GM21360 (cell line): ENCODE results near the gene CACTIN.
"Not testable (repeated sequence)": the region's sequence is repeated elsewhere in the genome, so short reads cannot be mapped to it uniquely, and the experiment has no call there.

ENCODE experiments used
- ATAC-seq: cut with Tn5 transposase; IDR thresholded peaks from one replicate; pipeline ENCODE4 v1.9.1; 2021; ENCODE audit warnings: mild to moderate bottlenecking, moderate library complexity; ENCODE audit not compliant: unreplicated experiment

The CACTIN gene

DNA sequence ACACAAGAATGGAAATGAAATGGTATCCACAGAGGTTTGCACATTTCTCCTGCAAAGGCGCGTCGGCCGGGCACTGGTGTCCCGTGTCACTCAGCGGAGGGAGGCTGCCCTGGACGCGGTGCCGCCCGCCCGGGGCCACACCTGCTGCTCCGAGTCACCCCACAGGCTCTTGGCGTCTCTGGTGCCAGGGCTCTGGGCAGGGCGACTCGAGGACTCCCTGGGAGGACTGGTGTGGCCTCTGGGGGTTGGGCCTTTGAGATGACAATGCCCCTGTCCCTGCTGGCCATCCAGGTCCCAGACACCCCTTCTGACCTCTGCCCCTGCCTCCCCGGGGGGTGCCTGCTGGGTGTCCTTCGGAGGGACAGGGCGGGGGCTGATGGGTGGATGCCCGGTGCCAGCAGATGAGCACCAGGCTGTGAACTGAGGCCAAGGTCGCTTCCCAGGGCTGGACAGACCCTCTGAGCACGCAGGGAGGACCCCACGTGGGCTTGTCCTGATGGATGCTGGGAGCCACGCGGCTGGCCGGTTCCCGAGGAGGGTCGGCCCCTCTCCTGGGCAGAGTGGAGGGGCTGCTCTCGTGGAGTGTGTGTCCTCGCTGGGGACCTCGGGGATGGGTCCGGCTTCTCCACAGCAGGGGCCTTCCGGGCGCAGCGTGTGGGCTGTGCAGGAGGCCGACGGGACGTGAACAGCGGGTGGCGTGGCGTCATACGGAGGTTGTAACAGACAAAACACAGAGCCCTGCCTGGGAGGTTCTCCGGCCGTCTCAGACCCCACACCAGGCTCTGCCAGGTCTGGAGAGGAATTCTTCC is 4.7 kb upstream of the CACTIN start:
- ATAC-seq = no peak

DNA sequence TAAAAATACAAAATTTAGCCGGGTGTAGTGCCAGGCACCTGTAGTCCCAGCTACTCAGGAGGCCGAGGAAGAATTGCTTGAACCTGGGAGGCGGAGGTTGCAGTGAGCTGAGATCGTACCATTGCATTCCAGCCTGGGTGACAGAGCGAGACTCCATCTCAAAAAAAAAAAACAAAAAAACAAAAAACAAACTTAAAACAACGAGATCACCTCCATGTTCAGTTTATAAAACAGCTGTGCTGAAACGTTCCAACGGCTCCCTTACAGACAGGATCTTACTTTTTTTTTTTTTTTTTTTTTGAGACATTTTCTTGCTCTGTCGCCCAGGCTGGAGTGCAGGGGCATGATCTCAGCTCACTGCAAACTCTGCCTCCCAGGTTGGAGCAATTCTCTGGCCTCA is 2.2 kb upstream of the CACTIN start:
- ATAC-seq = not testable (repeated sequence)

DNA sequence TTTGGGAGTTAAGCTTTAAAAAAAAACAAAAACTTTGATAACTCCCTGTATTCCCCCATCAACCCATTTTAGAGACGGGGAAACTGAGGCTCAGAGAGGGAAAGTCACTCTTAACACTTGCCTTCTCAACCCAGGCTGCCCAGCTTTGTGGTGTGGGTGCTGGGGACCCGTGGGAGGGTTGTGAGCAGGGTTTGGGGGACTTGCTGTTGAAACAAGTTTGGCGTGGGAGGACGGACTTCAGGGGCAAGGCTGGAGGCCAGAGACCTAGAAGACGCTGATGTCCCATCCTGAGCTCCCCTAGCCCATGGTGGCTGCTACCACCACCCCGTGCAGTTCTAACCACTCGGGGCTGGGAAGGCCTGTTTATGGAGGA is 747 bp upstream of the CACTIN start:
- no peak for ATAC-seq

DNA sequence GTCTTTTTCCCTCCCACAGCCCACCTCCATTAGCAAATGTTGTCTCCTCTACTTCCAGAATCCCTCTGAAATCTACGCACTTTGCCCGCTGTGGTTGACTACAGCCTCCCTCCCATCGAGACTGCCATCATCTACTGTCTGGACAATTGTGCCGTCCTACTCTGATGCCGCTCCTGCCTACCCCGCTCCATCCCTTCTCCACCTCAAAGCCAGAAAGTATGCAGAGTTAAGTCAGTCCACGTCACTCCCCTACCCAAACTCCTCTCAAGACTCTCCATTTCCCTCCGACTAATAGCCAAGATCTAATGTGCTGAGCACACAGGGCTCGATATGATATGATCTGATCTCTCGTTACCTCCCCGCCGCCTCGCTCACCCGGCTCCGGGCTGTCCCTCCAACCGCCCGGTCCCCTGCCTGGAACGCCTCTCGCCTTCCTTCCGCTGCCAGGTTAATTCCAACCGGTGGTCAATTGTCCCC is 556 bp downstream of the CACTIN start:
- ATAC-seq = no peak

DNA sequence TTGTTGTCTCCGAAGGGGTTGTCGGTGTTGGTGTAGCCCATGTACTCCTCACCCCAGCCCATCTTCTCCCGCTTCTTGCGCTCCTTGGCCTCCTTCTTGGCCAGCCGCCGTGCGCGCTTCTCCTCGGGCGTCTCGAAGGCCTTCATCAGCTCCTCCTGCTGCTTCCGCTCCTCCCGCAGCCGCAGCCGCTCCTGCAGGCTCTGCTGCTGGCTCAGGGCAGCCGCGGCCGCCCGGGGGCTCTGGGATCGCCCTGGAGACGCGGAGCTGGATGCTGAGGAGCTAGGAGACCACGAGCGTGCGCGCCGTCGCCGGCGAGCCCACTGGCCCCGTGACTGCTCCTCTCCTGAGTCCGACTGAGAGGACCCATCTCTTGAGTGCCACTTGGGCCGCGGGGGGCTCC is 2.9 kb downstream of the CACTIN start:
- ATAC-seq = no peak

DNA sequence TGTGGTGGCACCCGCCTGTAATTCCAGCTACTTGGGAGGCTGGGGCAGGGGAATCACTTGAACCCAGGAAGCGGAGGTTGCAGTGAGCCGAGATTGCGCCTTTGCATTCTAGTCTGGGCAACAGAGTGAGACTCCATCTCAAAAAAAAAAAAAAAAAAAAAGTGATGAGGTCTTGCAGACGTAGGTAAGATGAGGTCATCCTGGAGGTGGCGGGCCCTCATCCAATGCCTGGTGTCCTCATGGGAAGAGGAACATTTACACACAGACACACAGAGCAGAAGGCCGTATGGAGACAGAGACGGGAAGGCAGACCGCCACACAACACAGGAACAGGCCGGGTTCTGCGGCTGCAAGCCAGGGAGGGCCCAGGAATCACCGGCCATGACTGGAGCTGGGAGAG is 4.4 kb downstream of the CACTIN start:
- no peak for ATAC-seq

DNA sequence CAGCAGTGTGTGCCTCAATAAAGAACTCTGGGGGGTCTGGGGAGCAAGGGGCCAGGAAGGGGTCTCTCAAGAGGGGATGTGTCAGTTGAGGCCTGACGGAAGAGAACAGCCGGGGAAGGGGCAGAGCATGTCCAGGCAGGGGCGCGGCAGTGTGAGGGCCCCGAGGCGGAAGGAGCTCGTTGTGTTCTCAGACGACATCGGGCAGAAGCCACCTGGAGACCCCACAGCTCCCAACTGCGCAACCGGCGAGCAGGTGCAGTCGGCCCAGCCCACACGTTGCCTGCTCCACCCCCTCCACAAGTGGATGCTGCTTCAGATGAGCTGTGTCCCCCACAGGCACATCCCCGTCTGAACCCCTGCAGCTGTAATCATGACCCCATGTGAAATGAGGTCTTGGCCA is 4.9 kb downstream of the CACTIN start:
- no peak for ATAC-seq

DNA sequence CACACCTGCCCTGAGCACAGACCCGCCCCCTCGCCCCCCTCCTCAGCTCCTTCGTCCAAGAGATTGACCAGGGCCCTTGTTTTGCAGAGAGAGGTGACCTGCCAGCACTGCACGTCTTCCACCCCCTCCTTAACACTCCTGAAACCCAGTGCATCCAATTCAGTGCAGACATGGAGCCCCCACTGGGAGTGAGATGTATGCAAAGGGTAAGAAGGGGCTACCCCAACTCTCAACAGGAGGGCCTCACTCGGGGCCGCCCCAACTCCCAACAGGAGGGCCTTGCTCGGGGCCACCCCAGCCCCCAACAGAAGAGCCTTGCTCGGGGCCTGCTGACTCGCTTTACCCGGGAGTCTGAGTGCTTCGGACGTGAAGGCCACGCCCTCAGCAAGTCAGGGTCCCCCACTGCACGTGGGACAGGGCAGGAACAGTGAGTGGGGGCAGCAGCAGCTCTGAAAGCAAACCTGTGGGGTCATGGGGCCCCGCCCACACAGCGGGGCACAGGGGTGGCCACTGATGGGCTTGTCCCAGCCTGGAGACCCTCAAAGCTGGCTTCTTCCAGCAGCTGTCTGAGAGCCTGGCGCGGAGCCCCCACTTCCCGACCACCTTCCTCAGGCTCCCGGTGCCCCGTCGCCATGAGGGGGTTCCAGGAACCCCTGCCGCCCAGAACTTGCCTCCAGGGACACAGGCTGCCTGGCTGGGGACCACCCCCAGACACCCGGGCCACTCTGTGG is 5.6 kb downstream of the CACTIN start:
- ATAC-seq = no peak

DNA sequence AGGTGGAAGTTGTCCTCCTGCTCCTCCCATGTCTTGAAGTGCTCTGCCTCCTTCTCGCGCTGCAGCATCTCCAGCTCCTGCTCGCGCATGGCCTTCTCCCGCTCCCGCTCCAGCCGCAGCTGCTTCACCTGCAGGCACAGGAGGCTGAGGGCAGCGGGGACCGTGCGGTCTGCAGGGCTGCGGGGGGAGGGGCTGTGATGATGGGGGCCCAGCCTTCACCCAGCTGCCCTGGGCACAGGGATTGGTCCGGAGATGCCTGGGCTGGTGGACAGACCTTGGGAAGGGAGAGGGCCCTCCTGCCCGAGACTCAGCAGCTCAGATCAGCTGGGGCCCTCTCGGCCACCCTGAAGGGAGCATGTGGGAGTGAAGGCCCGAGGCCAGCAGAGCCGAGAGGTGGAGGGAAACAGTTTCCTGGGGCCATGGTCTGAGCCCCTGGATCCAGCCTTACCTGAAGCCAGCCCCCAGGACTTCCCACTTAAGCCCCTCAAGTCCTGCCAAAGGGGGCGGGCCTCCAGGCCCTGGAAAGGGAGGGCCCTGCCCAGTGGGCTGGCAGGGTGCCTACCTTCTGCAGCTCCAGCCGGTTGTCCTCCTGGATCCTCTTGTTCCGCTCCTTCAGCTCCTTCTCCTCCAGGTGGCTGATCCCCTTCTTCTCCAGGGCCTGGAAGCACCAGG is 6.3 kb downstream of the CACTIN start:
- no peak for ATAC-seq

DNA sequence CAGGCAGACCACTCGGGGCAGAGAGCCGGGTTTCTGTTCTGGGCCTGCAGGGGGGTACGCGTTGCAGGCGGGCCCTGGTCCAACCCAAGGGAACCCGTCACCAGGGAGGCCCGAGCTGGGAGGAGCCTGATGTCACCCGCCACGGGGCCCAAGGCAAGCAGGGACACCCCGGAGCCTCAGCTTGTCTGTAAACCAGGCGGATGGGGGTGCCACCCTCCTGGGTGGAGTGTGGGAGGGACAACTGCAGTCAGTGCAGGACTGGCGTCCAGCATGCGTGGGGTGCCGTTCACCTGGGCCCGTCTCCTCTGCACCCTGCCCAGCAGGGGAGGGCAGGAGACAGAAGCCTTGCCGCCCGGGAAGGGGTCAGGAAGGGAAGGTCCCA is 7.0 kb downstream of the CACTIN start:
- no peak for ATAC-seq

DNA sequence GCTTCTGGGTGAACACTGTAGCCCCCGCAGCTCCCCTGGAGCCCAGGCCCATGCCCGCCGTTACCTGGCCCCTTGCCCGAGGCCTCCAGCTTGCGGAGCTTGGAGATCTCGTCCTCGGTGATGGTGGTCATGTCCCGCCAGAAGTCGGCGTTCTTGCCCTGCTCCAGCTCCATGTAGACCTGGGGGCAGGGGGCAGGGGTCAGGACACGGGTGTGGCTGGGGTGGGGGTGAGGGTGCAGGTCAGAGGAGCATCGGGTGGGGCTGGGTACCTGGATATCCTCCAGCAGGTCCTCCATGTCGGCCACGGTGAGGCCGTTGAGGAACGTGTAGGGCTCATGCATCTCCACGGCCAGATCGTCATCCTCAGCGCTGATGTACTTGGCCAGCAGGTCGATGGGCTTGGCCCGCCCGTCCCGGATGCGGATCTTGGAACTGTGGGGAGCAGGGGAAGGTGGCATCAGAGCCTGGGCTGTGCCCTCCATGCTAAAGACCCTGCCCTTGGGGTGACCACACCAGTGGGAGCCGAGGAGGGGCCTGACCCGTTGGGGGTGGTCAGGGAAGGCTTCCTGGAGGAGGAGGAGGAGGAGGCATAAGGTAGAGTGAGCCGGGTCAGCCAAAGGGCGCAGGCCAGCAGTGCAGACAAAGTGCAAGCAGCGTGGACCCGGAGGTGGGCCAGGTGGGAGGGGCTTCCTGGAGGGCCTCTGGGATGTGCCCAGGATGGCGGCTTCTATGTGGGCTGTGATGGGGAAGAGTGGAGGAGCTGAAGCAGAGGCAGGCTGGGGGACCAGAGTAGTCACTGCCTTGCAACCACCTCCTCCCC is 7.6 kb downstream of the CACTIN start:
- no peak for ATAC-seq

DNA sequence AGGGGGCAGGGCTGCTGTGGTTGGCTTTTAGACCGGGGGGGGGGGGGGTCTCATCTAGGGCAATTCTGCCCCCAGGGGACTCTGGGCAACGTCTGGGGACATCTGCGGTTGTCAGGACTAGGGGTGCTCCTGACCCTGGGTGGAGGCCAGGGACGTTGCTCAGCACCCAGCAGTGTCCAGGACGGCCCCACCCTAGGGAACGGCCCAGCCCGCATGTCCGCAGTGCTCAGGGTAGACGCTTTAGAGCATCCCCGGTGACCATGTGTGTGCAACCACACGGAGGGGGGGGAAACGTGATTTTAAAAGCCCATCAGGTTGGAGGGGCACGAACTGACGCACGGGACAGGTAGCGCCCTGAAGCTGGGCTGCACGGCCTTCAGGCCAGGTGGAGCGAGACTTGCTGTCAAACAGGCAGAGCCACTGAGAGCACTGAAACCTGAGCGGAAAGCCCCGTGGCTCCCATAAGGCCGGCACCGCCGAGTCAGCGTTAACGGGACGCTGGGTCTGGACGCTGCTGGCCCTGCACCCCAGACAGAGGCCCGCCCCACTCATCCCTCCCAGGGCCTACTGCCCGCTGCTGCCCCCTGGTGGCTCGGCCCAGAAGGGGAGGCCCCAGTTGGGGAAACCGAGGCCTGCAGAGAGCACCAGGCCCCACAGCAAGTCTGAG is 8.3 kb downstream of the CACTIN start:
- peak; percentile 58 for ATAC-seq

DNA sequence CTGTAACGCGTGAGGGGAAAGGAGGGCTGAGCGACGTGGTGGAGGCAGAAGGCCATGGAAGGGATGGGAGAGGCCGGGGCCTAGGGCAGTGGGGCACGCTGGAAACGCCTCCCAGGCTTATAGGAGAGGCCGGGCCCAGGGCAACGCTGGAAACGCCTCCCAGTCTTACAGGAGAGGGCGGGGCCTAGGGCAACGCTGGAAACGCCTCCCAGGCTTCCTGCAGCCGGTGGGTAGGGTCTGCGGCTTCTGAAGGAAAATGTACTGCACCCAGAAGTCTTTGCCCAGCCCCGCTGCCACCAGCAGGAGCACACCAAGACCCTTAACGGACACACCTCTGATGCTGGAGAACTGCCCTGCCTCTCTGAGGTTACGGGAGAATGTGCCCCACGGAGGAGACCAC is 9.1 kb downstream of the CACTIN start:
- no peak for ATAC-seq

DNA sequence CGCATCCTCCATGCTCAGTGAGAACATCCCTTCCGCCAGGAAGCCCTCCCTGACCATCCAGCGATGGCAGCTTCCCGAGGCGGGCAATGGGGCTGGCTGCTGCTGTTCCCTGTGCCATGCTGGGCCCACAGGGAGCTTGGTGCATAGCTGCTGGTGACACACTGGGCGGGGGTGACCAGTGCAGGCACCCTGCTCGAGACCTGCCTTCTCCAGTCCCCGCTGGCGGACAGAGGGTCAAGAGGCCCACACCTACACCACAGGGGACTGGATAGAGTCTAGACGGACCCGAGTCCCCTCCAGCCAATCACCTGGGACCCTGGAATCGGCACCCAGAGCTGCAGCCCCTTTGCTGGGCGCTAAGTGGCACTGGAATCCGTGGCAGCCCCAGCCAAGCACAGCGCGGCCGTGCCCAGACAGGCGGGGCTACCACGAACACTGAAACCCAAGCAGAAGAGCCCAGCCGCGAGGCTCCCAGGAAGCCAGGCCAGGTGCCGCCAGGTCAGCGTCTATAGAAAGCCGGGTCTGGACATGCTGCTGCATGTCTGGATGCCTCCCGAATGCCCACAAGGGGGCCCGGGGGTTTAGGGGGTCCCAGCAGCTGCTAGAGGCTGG is 11.0 kb downstream of the CACTIN start:
- no peak for ATAC-seq

DNA sequence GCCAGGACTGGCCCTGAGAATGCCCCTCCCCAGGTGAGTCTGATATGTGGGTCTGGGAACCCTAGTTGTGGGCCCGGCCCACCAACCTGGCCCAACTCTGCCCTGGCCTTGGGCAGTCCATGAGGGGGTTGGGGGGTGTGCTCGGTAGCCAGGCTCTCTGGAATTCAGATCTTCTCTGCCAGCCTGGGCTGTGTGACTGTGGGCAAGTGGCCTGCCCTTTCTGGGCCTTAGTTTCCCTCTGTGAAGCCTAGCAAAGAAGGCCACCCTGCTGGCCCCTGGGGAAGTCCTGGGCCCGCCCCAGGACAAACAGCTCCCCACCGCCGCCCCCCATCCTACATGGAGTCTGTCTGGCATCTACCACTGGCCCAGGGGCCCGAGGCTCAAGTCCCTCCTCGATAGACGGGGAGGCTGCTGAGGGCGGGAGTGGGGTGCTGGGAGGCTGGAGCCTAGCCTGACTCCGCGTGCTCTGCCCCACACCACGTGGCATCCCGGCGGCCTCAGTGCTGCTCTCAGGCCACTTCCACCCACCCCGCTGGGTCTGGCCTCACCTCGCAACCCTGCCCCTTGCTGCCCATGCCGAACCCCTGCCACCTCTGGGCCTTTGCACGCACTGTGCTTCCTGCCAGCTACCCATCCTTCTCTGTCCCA is 11.6 kb downstream of the CACTIN start:
- no peak for ATAC-seq

DNA sequence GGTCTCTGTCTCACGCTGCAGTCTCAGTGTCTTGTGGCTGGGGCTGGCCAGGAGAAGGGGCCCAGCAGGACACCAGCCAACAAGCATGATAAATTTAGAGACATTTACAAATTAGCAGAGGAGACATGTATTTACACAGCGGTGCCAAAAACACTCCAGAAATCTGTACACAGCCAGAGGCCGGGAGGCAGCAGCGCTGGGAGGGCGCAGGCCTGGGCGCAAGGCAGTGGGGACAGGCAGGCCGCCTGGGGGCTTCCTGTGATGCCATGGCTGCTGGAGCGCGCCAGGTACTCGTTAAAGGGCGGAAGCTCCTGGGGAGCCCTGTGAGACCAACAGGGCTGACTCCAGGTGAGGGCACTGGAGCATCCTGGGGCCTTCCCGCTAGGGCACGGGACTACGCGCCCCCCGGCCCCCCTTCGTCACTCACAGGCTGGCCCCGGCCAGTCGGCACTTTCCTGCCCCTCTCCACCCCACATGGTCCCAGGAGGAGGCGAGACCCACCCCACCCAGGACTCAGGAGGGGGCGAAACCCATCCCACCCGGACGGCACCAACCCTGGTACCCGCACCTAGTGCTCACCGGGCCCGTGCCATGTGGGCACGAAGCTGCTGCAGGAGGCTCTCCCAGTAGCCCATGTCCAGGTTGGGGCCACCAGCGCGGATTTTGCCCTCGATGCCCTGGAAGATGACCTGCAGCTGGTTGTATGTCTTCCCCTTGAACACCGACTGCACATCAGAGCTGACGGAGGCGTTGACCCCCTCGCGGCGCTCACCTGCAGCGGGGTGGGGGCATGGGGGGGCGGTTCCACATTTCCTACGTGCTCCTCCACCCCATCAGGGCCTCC is 12.6 kb downstream of the CACTIN start:
- no peak for ATAC-seq

DNA sequence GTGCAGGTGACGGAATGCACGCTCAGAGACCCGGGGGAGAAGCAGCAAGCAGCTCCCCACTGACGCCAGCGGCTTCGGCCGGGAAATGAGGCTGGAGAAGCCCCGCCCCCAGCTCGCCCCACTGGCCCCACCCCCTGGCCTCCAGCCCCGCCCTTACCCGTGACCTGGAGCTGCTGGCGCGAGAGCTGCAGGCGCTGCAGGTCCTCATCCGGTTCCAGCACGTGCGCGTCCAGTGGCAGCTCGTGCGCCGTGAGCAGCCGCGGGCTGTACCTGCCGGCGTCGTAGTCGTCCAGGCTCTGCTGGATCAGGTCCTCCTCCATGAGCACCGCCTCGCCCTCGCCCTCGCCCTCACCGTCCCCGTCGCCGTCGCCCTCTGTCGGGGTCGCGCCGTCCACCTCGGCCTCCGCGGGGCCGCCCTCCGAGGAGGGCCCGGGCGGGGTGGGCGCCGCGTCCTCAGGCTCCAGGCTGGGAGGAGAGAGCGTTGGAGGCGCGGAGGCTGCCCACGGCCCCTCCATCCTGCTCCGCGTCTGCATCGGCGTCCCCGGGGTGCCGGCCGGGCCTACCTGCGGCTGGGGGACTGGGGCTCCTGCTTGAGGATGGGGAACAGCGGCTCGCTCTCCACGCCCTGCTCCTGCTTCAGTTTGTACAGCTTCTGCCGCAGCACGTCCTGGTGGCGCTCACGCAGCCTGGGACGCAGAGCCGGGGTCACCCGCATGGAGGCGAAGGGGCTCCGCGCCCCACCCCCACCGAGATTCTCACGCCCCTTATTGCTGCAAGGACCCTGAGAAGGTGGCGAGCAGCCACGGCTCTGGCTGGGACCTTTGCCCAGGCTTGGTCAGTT is 13.5 kb downstream of the CACTIN start:
- no peak for ATAC-seq

DNA sequence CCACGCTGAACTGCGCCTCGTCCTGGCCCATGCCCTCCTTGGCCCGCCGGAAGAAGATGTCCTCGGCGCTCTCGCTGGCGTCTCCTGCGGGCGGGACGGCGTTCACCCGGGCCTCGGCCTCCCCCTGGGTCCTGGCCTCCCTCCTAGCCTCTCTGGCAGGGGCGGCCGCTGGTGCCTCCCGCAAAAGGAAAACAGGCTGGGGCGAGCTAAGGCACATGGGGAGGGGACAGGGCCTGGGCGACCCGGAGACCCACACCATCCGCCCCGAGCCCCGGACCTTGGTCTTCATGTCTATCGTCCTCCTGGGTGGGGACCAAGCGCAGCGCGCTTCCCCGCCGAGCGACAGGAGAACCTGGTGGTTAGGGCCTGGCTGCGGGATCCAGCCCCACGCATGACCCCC is 14.3 kb downstream of the CACTIN start:
- no peak for ATAC-seq
